Vagina (tissue), 2 donors: ENCODE data around the gene CHST11. TPM values are rescaled to one million over a fixed set of nuclear protein-coding genes. Genes with fewer than 3 reads are reported as not detected.

Experiments used
- DNase-seq, 2 donors: peaks; one replicate each; pipeline ENCODE4 v3.0.0-alpha.2; 2017; ENCODE audit errors: extremely low spot score in 2 of 2
- H3K27ac ChIP-seq: fragments of 200-600 bp; sonication (generic); one replicate; pipeline ENCODE4 v1.5.1; 2019
- H3K27me3 ChIP-seq: fragments of 200-600 bp; sonication (generic); one replicate; pipeline ENCODE4 v1.5.1; 2019
- H3K36me3 ChIP-seq, 2 donors: fragments of 200-600 bp; sonication (generic); one replicate each; pipeline ENCODE4 v1.5.1; 2017 to 2019
- H3K4me1 ChIP-seq: fragments of 200-600 bp; sonication (generic); one replicate; pipeline ENCODE4 v1.5.1; 2019
- H3K4me3 ChIP-seq, 2 donors: fragments of 200-600 bp; sonication (generic); 1 replicate in 1 of 2; 2 replicates in 1 of 2; pipeline ENCODE4 v1.5.1; 2016 to 2019
- H3K9me3 ChIP-seq: fragments of 200-600 bp; sonication (generic); one replicate; pipeline ENCODE4 v1.5.1; 2019
- POLR2A ChIP-seq, 2 donors: fragments of 450-650 bp; IDR thresholded peaks; one replicate each; pipeline ENCODE4 v1.6.1; 2017; ENCODE audit warnings: antibody characterized with exemption in 2 of 2, mild to moderate bottlenecking in 2 of 2, moderate library complexity in 2 of 2
- POLR2AphosphoS5 ChIP-seq, 2 donors: sonication (generic); formaldehyde crosslinking; IDR thresholded peaks; one replicate each; pipeline ENCODE4 v1.9.0; 2017; ENCODE audit warnings: antibody characterized with exemption in 2 of 2, mild to moderate bottlenecking in 2 of 2, low read depth in 1 of 2; ENCODE audit not compliant: insufficient read depth in 1 of 2
- intact Hi-C: fragments of 100-400 bp; cut with DNase I; formaldehyde crosslinking; loops from one replicate; pipeline ENCODE4 v1.15.1; 2023
- total RNA-seq: library from RNA; depleted of rRNA; stranded (reverse); fragments of >200 nt; gene quantifications from one replicate; pipeline ENCODE4 v1.2.3, GENCODE V29; 2016
- TF ChIP-seq, protein P1 (sequence below), 3 experiments: fragments of 450-650 bp in 2 of 3; fragments of 200-600 bp in 1 of 3; sonication (generic) in 1 of 3; IDR thresholded peaks; one replicate each; pipeline ENCODE4 v1.5.1; 2017 to 2019; ENCODE audit warnings: antibody characterized with exemption in 3 of 3, mild to moderate bottlenecking in 2 of 3, moderate library complexity in 2 of 3

CHST11 gene
- total RNA-seq, 1 donor from 2014 or later, result 40.0 TPM

GRCh38 chr12:104485651-104486362, 29.1 kb downstream of the CHST11 start:
- TF ChIP-seq POLR2AphosphoS5 (IDR thresholded peaks at IDR 0.05; ENCODE audit: insufficient read depth in 1 of 2, low read depth in 1 of 2) (no peak), POLR2A (IDR thresholded peaks at IDR 0.05) (no peak)
- TF ChIP-seq, protein P1, sequence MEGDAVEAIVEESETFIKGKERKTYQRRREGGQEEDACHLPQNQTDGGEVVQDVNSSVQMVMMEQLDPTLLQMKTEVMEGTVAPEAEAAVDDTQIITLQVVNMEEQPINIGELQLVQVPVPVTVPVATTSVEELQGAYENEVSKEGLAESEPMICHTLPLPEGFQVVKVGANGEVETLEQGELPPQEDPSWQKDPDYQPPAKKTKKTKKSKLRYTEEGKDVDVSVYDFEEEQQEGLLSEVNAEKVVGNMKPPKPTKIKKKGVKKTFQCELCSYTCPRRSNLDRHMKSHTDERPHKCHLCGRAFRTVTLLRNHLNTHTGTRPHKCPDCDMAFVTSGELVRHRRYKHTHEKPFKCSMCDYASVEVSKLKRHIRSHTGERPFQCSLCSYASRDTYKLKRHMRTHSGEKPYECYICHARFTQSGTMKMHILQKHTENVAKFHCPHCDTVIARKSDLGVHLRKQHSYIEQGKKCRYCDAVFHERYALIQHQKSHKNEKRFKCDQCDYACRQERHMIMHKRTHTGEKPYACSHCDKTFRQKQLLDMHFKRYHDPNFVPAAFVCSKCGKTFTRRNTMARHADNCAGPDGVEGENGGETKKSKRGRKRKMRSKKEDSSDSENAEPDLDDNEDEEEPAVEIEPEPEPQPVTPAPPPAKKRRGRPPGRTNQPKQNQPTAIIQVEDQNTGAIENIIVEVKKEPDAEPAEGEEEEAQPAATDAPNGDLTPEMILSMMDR (IDR thresholded peaks at IDR 0.05), result no peak
- Histone ChIP-seq H3K4me1 (no peaks in the 10 kb centered on the region), H3K36me3 (no peaks in the 10 kb centered on the region), H3K4me3 (no peak overlapping the region), H3K27ac (no peak overlapping the region), H3K9me3 (no peaks in the 10 kb centered on the region), H3K27me3 (no peaks in the 10 kb centered on the region)
- DNase-seq, result no peak
- intact Hi-C loops, result no loop called here

GRCh38 chr12:104486363-104486750, 29.6 kb downstream of the CHST11 start:
- DNase-seq, result no peak
- H3K27ac ChIP-seq, result no peak overlapping the region
- no peaks in the 10 kb centered on the region for H3K4me1 ChIP-seq
- intact Hi-C loops, result no loop called here
- H3K4me3 ChIP-seq, result no peak overlapping the region
- no peaks in the 10 kb centered on the region for H3K27me3 ChIP-seq
- H3K36me3 ChIP-seq, result no peaks in the 10 kb centered on the region
- TF ChIP-seq POLR2AphosphoS5 (IDR thresholded peaks at IDR 0.05; ENCODE audit: insufficient read depth in 1 of 2, low read depth in 1 of 2), result no peak
- no peak for TF ChIP-seq POLR2A (IDR thresholded peaks at IDR 0.05)
- TF ChIP-seq, protein P1 (IDR thresholded peaks at IDR 0.05), result no peak
- H3K9me3 ChIP-seq, result no peaks in the 10 kb centered on the region

GRCh38 chr12:104486943-104487819, 30.4 kb downstream of the CHST11 start:
- Histone ChIP-seq H3K27me3 (no peaks in the 10 kb centered on the region), H3K9me3 (no peaks in the 10 kb centered on the region), H3K27ac (no peak overlapping the region), H3K36me3 (no peaks in the 10 kb centered on the region), H3K4me1 (peaks cover 8% of the 10 kb centered on the region), H3K4me3 (no peak overlapping the region)
- DNase-seq, result no peak
- intact Hi-C loops, result no loop called here
- no peak for TF ChIP-seq POLR2AphosphoS5 (IDR thresholded peaks at IDR 0.05; ENCODE audit: insufficient read depth in 1 of 2, low read depth in 1 of 2)
- TF ChIP-seq, protein P1 (IDR thresholded peaks at IDR 0.05), result no peak
- TF ChIP-seq POLR2A (IDR thresholded peaks at IDR 0.05), result no peak

DNA sequence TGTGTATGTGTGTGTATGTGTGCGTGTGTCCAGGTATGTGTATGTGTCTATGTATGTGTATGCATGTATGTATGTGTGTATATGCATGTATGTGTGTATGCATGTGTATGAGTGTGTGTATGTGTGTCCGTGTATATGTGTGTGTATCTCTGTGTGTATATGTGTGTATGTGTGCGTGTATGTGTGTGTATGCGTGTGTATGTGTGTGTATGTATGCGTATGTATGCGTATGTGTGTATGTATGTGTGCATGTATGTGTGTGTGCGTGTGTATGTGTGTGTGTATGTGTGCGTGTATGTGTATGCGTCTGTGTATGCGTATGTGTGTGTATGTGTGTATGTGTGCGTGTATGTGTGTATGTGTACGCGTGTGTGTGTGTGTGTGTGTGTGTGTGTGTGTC, 31.6 kb downstream of the CHST11 start:
- Histone ChIP-seq H3K9me3 (no peaks in the 10 kb centered on the region), H3K4me1 (peaks cover 9% of the 10 kb centered on the region), H3K4me3 (no peak overlapping the region), H3K36me3 (no peaks in the 10 kb centered on the region), H3K27ac (no peak overlapping the region), H3K27me3 (no peaks in the 10 kb centered on the region)
- intact Hi-C loops, result no loop called here
- TF ChIP-seq POLR2AphosphoS5 (IDR thresholded peaks at IDR 0.05; ENCODE audit: insufficient read depth in 1 of 2, low read depth in 1 of 2), result no peak
- TF ChIP-seq, protein P1 (IDR thresholded peaks at IDR 0.05), result no peak
- no peak for TF ChIP-seq POLR2A (IDR thresholded peaks at IDR 0.05)
- DNase-seq, result no peak
